ENCODE results near the gene TMOD1.

DNA sequence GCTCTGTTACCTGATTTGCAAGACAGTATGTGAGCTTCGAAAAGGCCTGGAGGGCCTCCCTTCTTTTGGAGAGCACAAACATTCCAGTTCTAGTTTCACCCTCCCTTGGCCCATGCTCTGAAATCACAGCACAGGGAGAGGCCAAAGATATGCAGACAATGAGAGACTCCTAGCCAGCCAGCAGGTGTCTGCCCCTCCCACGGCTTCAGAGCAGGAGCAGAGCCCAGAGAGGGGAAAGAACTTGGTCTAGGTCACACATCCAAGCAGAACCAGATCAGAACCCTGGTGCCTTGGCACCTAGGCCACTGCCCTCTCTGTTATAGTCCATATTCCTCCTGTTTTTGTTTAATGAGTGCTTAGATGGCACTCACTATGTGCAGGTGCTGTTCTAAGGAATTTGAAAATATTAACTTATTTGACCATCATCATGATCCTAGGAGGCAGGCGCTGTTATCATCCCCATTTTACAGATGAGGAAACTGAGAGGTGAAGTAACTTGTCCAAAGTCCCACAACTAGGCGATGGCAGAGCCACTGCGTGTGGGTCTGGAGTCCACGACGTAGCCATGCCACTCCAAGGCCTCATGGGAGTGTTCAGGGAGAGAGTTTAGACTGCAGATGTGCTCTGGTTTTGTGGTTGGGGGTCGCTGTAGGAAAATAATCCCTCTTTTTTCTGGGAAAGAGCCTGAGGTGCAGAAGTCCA, 27.2 kb downstream of the TMOD1 start:
- TF ChIP-seq POU5F1 (IDR thresholded peaks at IDR 0.05; ENCODE audit: low read depth, low read length) (no peak), NANOG (IDR thresholded peaks at IDR 0.05; ENCODE audit: insufficient read depth, low read depth, low read length, poor library complexity, severe bottlenecking) (no peak), CTCF (IDR thresholded peaks at IDR 0.05; ENCODE audit: control extremely low read depth in 1 of 3, insufficient read depth in 1 of 3, low read depth in 1 of 3, low read length in 3 of 3) (no peak), TAF1 (IDR thresholded peaks at IDR 0.05; ENCODE audit: low read depth, low read length) (no peak), YY1 (IDR thresholded peaks at IDR 0.05; ENCODE audit: low read depth, low read length) (no peak; the same call in 1 of the 2 replicates), CEBPB (IDR thresholded peaks at IDR 0.05; ENCODE audit: low read depth, low read length) (no peak), EP300 (IDR thresholded peaks at IDR 0.05; ENCODE audit: borderline replicate concordance in 1 of 2, low read depth in 2 of 2, low read length in 2 of 2) (peak in 1 of 2 experiments; percentile 40; a peak in 1 of 3 replicates), USF2 (IDR thresholded peaks at IDR 0.05; ENCODE audit: low read length) (no peak), POLR2A (IDR thresholded peaks at IDR 0.05; ENCODE audit: control extremely low read depth in 1 of 2, low read depth in 2 of 2, low read length in 2 of 2) (no peak), RAD21 (IDR thresholded peaks at IDR 0.05 in 1 of 2, conservative IDR thresholded peaks at IDR 0.05 in 1 of 2; ENCODE audit: low read depth in 2 of 2, low read length in 2 of 2) (no peak; a peak in 1 of 4 replicates)

All from H1 (cell line).